ENCODE results near the gene RNF152.

DNA sequence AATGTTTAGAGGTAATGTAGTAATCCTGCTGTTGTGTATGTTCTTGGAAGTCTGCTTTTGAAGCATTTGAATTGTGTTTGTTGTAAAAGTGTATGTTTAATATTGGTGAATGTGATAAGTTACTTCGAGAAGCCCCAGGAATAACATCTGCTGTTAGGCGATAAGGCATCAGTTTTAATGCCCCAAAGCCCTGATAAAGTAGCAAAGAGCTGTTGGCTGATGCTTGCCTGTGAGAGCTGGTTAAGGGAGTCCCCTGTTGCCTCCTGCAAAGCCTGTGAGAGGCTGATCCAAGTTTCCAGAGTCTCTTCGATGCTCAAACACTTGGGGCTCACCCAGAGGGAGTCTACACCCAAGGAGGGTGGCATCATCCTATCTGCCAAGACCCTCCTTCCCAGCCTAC, 110.3 kb downstream of the RNF152 start:
- TF ChIP-seq POLR2AphosphoS5 (IDR thresholded peaks at IDR 0.05) (no peak), POLR2A (IDR thresholded peaks at IDR 0.05) (no peak)
- TF ChIP-seq, protein P1, sequence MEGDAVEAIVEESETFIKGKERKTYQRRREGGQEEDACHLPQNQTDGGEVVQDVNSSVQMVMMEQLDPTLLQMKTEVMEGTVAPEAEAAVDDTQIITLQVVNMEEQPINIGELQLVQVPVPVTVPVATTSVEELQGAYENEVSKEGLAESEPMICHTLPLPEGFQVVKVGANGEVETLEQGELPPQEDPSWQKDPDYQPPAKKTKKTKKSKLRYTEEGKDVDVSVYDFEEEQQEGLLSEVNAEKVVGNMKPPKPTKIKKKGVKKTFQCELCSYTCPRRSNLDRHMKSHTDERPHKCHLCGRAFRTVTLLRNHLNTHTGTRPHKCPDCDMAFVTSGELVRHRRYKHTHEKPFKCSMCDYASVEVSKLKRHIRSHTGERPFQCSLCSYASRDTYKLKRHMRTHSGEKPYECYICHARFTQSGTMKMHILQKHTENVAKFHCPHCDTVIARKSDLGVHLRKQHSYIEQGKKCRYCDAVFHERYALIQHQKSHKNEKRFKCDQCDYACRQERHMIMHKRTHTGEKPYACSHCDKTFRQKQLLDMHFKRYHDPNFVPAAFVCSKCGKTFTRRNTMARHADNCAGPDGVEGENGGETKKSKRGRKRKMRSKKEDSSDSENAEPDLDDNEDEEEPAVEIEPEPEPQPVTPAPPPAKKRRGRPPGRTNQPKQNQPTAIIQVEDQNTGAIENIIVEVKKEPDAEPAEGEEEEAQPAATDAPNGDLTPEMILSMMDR (IDR thresholded peaks at IDR 0.05): no peak
